Measurements from ENCODE around the gene YARS1. TPM values are rescaled to one million over a fixed set of nuclear protein-coding genes. Genes with fewer than 3 reads are reported as not detected.

Gene YARS1
- total RNA-seq, 4 donors from 2014 or later: 23.9 to 54.5 (median 33.8) TPM

DNA sequence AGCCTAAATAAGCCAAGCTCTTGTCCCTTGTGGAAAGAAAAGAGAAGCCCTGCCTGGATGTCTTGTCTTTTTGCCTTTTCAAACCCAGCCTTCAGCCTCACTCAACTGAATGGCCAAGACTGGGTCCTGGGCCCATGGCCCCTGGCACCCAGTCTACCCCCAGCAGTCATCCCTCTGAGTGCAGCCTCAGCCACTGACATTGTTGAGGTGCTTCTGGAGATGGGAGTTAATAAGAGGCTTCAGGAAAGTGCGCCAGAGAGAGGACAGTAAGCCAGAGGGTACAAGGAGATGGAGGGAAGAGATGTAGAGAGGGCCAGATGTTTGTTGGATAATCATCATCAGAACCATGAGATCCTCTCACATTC, 46.7 kb upstream of the YARS1 start:
- in situ Hi-C loops (cut with MboI; ENCODE audit: low pct_ligation_motif_present in 1 of 4, low pct_unique_long_range_greater_than_20kb in 1 of 4, low sequenced_read_pairs in 3 of 4) (loop anchor here in 1 of 4 donors (10.0 kb wide), 1 partner anchor 159 kb away; the partner anchor contains the start of gene SYNC), intact Hi-C loops (cut with DNase I; ENCODE audit: low total_unique reads) (no loop called here)
- no peak for DNase-seq
- H3K27me3 ChIP-seq: no peaks in the 10 kb centered on the region
- TF ChIP-seq POLR2AphosphoS5 (IDR thresholded peaks at IDR 0.05): no peak
- TF ChIP-seq, protein P1, sequence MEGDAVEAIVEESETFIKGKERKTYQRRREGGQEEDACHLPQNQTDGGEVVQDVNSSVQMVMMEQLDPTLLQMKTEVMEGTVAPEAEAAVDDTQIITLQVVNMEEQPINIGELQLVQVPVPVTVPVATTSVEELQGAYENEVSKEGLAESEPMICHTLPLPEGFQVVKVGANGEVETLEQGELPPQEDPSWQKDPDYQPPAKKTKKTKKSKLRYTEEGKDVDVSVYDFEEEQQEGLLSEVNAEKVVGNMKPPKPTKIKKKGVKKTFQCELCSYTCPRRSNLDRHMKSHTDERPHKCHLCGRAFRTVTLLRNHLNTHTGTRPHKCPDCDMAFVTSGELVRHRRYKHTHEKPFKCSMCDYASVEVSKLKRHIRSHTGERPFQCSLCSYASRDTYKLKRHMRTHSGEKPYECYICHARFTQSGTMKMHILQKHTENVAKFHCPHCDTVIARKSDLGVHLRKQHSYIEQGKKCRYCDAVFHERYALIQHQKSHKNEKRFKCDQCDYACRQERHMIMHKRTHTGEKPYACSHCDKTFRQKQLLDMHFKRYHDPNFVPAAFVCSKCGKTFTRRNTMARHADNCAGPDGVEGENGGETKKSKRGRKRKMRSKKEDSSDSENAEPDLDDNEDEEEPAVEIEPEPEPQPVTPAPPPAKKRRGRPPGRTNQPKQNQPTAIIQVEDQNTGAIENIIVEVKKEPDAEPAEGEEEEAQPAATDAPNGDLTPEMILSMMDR (IDR thresholded peaks at IDR 0.05): no peak
- no peak for TF ChIP-seq EP300 (IDR thresholded peaks at IDR 0.05; ENCODE audit: low read depth)
- TF ChIP-seq POLR2A (IDR thresholded peaks at IDR 0.05): no peak
- H3K9me3 ChIP-seq: no peaks in the 10 kb centered on the region
- no peak overlapping the region for H3K27ac ChIP-seq
- 96 to 100% methylated on average over 1 of the region's 1 CpG for WGBS, 2 donors (ENCODE audit: low coverage in 1 of 2)
- no peak overlapping the region for H3K4me3 ChIP-seq
- peaks cover 0 to 7% (median 0%) of the 10 kb centered on the region in 4 donors for H3K36me3 ChIP-seq
- peaks cover 0 to 4% (median 0%) of the 10 kb centered on the region in 4 donors for H3K4me1 ChIP-seq

DNA sequence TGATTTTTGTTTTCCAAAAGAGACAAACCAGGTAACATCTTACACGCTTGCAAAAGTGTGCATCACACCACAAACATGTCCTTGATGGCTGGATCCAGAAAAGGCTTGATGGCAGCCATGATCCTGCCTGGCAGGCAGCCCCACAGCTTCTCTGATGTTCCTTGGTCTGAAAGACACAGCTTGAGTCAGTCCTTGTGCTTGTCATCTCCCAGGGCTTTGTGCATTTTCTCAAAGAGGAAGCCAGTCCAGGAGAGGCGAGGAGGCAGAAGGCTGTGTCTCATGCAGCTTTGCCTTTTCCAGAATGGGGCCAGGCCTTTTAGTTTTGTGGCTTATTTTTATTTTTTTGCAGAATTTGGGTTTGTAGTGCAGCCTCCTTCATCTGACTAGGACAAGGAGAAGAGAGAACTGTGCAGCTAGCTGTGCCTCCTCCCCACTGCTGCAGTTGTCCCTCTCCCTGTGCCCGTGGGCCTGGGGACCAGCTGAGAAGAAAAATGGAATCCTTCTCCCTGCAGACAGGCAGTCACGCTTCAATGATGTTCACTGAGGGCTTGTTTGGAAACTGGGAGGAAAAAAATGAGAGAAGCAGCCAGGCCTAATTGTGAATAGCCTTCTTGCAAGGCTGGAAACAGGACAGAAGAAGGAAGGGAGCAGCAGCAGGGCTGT, 46.2 kb upstream of the YARS1 start:
- Histone ChIP-seq H3K36me3 (peaks cover 0 to 7% (median 0%) of the 10 kb centered on the region in 4 donors), H3K4me1 (peaks cover 0 to 4% (median 0%) of the 10 kb centered on the region in 4 donors), H3K9me3 (no peaks in the 10 kb centered on the region), H3K4me3 (no peak overlapping the region), H3K27me3 (no peaks in the 10 kb centered on the region), H3K27ac (no peak overlapping the region)
- no peak for TF ChIP-seq EP300 (IDR thresholded peaks at IDR 0.05; ENCODE audit: low read depth)
- TF ChIP-seq, protein P1 (IDR thresholded peaks at IDR 0.05): no peak
- no peak for DNase-seq
- in situ Hi-C loops (cut with MboI; ENCODE audit: low pct_ligation_motif_present in 1 of 4, low pct_unique_long_range_greater_than_20kb in 1 of 4, low sequenced_read_pairs in 3 of 4): loop anchor here in 1 of 4 donors (10.0 kb wide), 1 partner anchor 159 kb away; the partner anchor contains the start of gene SYNC
- intact Hi-C loops (cut with DNase I; ENCODE audit: low total_unique reads): no loop called here
- 100% methylated on average over 2 to 4 of the region's 4 CpGs for WGBS, 2 donors (ENCODE audit: low coverage in 1 of 2)

GRCh38 chr1:32861904-32862695, 44.9 kb upstream of the YARS1 start:
- Histone ChIP-seq H3K9me3 (no peaks in the 10 kb centered on the region), H3K27ac (no peak overlapping the region), H3K4me1 (peaks cover 0 to 4% (median 0%) of the 10 kb centered on the region in 4 donors), H3K27me3 (no peaks in the 10 kb centered on the region), H3K36me3 (peaks cover 0 to 17% (median 3%) of the 10 kb centered on the region in 4 donors), H3K4me3 (no peak overlapping the region)
- in situ Hi-C loops (cut with MboI; ENCODE audit: low pct_ligation_motif_present in 1 of 4, low pct_unique_long_range_greater_than_20kb in 1 of 4, low sequenced_read_pairs in 3 of 4): loop anchor here in 1 of 4 donors (10.0 kb wide), 1 partner anchor 157 kb away; the partner anchor contains the start of gene SYNC
- TF ChIP-seq POLR2A (IDR thresholded peaks at IDR 0.05): no peak
- TF ChIP-seq POLR2AphosphoS5 (IDR thresholded peaks at IDR 0.05): no peak
- TF ChIP-seq EP300 (IDR thresholded peaks at IDR 0.05; ENCODE audit: low read depth): no peak
- TF ChIP-seq, protein P1 (IDR thresholded peaks at IDR 0.05): no peak
- 95% methylated on average over 3 of the region's 3 CpGs; no CpG with 5 or more reads in 1 of the 2 donors for WGBS, 2 donors (ENCODE audit: low coverage in 1 of 2)
- no peak for DNase-seq
- intact Hi-C loops (cut with DNase I; ENCODE audit: low total_unique reads): no loop called here

DNA sequence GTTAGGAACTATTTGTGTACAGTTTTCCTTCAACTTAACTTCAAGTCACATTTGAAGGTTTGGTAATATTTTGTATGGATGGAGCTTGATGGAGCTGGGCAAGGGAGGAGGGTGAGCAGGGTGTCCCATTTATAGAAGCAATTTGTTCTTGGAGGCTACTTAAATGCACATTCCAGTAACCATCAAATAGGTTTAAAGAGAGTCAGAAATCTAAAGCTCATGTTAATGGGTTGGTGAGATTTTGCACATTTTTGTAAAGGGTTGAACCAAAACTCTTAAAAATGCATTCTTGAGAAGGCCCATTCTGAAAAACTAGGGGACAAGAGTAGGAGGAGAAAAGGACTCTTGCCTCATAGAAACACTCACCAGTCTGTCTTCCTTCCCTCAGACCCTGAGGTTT, 43.4 kb upstream of the YARS1 start:
- TF ChIP-seq EP300 (IDR thresholded peaks at IDR 0.05; ENCODE audit: low read depth) (no peak), POLR2A (IDR thresholded peaks at IDR 0.05) (no peak), POLR2AphosphoS5 (IDR thresholded peaks at IDR 0.05) (no peak)
- TF ChIP-seq, protein P1 (IDR thresholded peaks at IDR 0.05): no peak
- peaks cover 0 to 26% (median 9%) of the 10 kb centered on the region in 4 donors for H3K36me3 ChIP-seq
- H3K9me3 ChIP-seq: no peaks in the 10 kb centered on the region
- intact Hi-C loops (cut with DNase I; ENCODE audit: low total_unique reads) (no loop called here), in situ Hi-C loops (cut with MboI; ENCODE audit: low pct_ligation_motif_present in 1 of 4, low pct_unique_long_range_greater_than_20kb in 1 of 4, low sequenced_read_pairs in 3 of 4) (loop anchor here in 1 of 4 donors (10.0 kb wide), 1 partner anchor 156 kb away; the partner anchor contains the start of gene SYNC)
- no peak overlapping the region for H3K27ac ChIP-seq
- H3K27me3 ChIP-seq: no peaks in the 10 kb centered on the region
- no peak overlapping the region for H3K4me3 ChIP-seq
- DNase-seq: no peak
- H3K4me1 ChIP-seq: peaks cover 0 to 4% (median 0%) of the 10 kb centered on the region in 4 donors

All from transverse colon (tissue), 4 donors.